Measurements from ENCODE around the gene HIF3A. TPM values are rescaled to one million over a fixed set of nuclear protein-coding genes. Genes with fewer than 3 reads are reported as not detected.

The HIF3A gene
- total and polyA plus RNA-seq, 2 of the 8 experiments (the other 6 are each of a cell fraction or from before 2014, with no cell fraction given) = 38.6 to 38.8 TPM

DNA sequence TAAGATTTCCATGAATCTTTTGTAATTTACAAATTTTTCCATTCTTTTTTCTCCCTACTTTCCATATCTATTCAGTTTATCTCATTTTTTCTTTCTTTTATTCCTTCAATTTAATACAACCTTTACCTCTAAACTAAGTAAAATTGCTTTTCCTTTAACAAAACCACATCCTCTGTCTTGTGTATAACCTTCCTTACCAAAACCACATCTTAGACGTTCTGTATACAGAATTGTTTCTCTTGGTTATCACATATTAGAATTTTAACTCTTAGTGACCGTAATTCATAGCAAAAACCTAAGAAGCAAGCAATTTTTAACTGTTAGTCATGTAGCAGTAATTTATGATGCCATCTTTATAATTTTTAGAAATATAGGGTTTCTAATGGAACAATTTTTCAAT, 65.1 kb downstream of the HIF3A start:
- H4K91ac ChIP-seq (replicated peaks; ENCODE audit: insufficient read length, low read length) = no peak overlapping the region
- H3K79me2 ChIP-seq (ENCODE audit: control insufficient read depth in 1 of 2, insufficient read depth in 2 of 2, low read length in 2 of 2) = peaks cover 0 to 55% of the 10 kb centered on the region in 2 experiments; a peak in 2 of 4 replicates
- peaks cover 8% of the 10 kb centered on the region; the same call in 1 of the 2 replicates for H3K79me1 ChIP-seq (ENCODE audit: low read depth, low read length)
- H4K20me1 ChIP-seq (replicated peaks in 1 of 2; ENCODE audit: control insufficient read depth in 1 of 2, insufficient read depth in 2 of 2, low read length in 2 of 2) = peaks cover 0 to 8% of the 10 kb centered on the region in 2 experiments
- no peaks in the 10 kb centered on the region for H3K27me3 ChIP-seq (replicated peaks in 1 of 4; ENCODE audit: control insufficient read depth in 3 of 4, extremely low read depth in 1 of 4, insufficient read depth in 3 of 4, low read length in 3 of 4)
- TF ChIP-seq FOSL1 (IDR thresholded peaks at IDR 0.05; ENCODE audit: insufficient read depth, low read depth, low read length) = no peak
- no peak for TF ChIP-seq CHD2 (IDR thresholded peaks at IDR 0.05; ENCODE audit: low read length)
- TF ChIP-seq, protein P1, sequence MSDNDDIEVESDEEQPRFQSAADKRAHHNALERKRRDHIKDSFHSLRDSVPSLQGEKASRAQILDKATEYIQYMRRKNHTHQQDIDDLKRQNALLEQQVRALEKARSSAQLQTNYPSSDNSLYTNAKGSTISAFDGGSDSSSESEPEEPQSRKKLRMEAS (IDR thresholded peaks at IDR 0.05) = no peak
- TF ChIP-seq KDM1A (IDR thresholded peaks at IDR 0.05; ENCODE audit: borderline replicate concordance, low read length) = no peak
- no peak for TF ChIP-seq CBX8 (IDR thresholded peaks at IDR 0.05; ENCODE audit: borderline replicate concordance, low read depth, low read length)
- TF ChIP-seq RXRA (IDR thresholded peaks at IDR 0.05; ENCODE audit: insufficient read depth, low read depth, low read length) = no peak
- no peak for TF ChIP-seq RBBP5 (IDR thresholded peaks at IDR 0.05; ENCODE audit: borderline replicate concordance, low read depth, low read length)
- TF ChIP-seq CHD1 (IDR thresholded peaks at IDR 0.05; ENCODE audit: low read depth, low read length) = no peak
- TF ChIP-seq POLR2AphosphoS5 (IDR thresholded peaks at IDR 0.05; ENCODE audit: low read depth, low read length) = no peak
- no peak for TF ChIP-seq RNF2 (IDR thresholded peaks at IDR 0.05; ENCODE audit: borderline replicate concordance, low read depth, low read length, missing control alignments, poor library complexity, severe bottlenecking)
- no peak for TF ChIP-seq CBX5 (IDR thresholded peaks at IDR 0.05; ENCODE audit: low read depth, low read length)
- no peak for TF ChIP-seq SIN3A (conservative IDR thresholded peaks at IDR 0.05 in 1 of 2, IDR thresholded peaks at IDR 0.05 in 1 of 2; ENCODE audit: low read depth in 1 of 2, low read length in 2 of 2)
- no peak overlapping the region for H3K4me2 ChIP-seq (ENCODE audit: insufficient read depth in 1 of 2, low read depth in 2 of 2, low read length in 2 of 2)
- H2BK120ac ChIP-seq (replicated peaks; ENCODE audit: low read depth, low read length) = no peak overlapping the region
- H3K23me2 ChIP-seq (ENCODE audit: low read depth, low read length) = no peaks in the 10 kb centered on the region
- POLR2A ChIA-PET (ENCODE audit: partially characterized antibody) = no interaction called here
- no peak overlapping the region for H3K27ac ChIP-seq (ENCODE audit: low read depth, low read length)
- no peak overlapping the region for H4K5ac ChIP-seq (ENCODE audit: insufficient read length, low read depth, low read length)
- CTCF ChIA-PET (ENCODE audit: partially characterized antibody) = interaction anchor here (0.9 kb wide), 1 partner anchor 34 kb away, joined by 3 read pairs; no protein-coding TSS in a partner anchor
- WGBS, 2 experiments (ENCODE audit: extremely low coverage in 1 of 2, insufficient coverage in 1 of 2, insufficient read length in 1 of 2, insufficient replicate concordance in 2 of 2, low coverage in 1 of 2, low lambda C conversion rate in 2 of 2, missing lambda C conversion rate in 1 of 2) = 83% methylated on average over 2 of the region's 2 CpGs; no CpG with 5 or more reads in 1 of the 2 experiments
- H3K56ac ChIP-seq (replicated peaks; ENCODE audit: insufficient read length, low read depth, low read length) = no peak overlapping the region
- no peak overlapping the region for H2BK5ac ChIP-seq (ENCODE audit: low read depth, low read length)
- no peak overlapping the region for H3K4ac ChIP-seq (replicated peaks; ENCODE audit: insufficient read length, low read depth, low read length)
- FAIRE-seq (no peak), DNase-seq (ENCODE audit: low read depth in 1 of 2, low spot score in 2 of 2) (no peak)
- H3K4me3 ChIP-seq (ENCODE audit: extremely low read depth in 1 of 4, insufficient read depth in 2 of 4, low read depth in 3 of 4, low read length in 4 of 4) = no peak overlapping the region
- H3K36me3 ChIP-seq (ENCODE audit: control insufficient read depth in 2 of 4, insufficient read depth in 4 of 4, low read length in 3 of 4) = peaks cover 0 to 19% (median 5%) of the 10 kb centered on the region in 4 experiments; a peak in 6 of 8 replicates
- H2BK20ac ChIP-seq (ENCODE audit: low read length) = no peak overlapping the region
- no peak overlapping the region for H2BK12ac ChIP-seq (ENCODE audit: low read depth, low read length)
- H2AFZ ChIP-seq (ENCODE audit: low read length) = no peak overlapping the region
- no peak overlapping the region for H3K14ac ChIP-seq (ENCODE audit: insufficient read length)
- H3K9me3 ChIP-seq (ENCODE audit: insufficient read depth in 2 of 2, low read depth in 1 of 2, low read length in 1 of 2) = no peaks in the 10 kb centered on the region
- no peaks in the 10 kb centered on the region; a peak in 1 of 7 replicates for H3K4me1 ChIP-seq (replicated peaks in 1 of 4; ENCODE audit: control insufficient read depth in 3 of 4, insufficient read depth in 4 of 4, low read length in 3 of 4)
- H2BK15ac ChIP-seq (ENCODE audit: low read length) = no peak overlapping the region
- H3K18ac ChIP-seq (ENCODE audit: extremely low read depth, low read length) = no peak overlapping the region
- H3K9ac ChIP-seq (replicated peaks in 1 of 4; ENCODE audit: extremely low read depth in 1 of 4, low read depth in 3 of 4, low read length in 3 of 4) = no peak overlapping the region
- H3K23ac ChIP-seq (ENCODE audit: insufficient read length) = no peak overlapping the region
- H2AK5ac ChIP-seq (ENCODE audit: low read depth, low read length) = no peak overlapping the region
- no peak overlapping the region for H4K8ac ChIP-seq (ENCODE audit: extremely low read depth, insufficient read depth, low read length)

Measured in H1 (cell line).